HepG2 (cell line): Measurements from ENCODE around the gene DNTTIP2. TPM values are rescaled to one million over a fixed set of nuclear protein-coding genes. Genes with fewer than 3 reads are reported as not detected.

Experiments
- ATAC-seq: fragments of 200-7000 bp; cut with Tn5 transposase; 3 replicates; pipeline ENCODE4 v1.9.1; 2020; ENCODE audit warnings: mild to moderate bottlenecking, moderate library complexity
- BruUV-seq: library from RNA; stranded (reverse); fragments of 400-500 nt; replicated peaks from 2 replicates; lab custom pipeline; 2021; lab: Mats Ljungman, UMichigan
- CTCF ChIA-PET: fragments of 300-600 bp; formaldehyde crosslinking; extraction: SDS; loops from one replicate; lab custom pipeline; 2021; ENCODE audit warnings: low total read pairs, inconsistent platforms, low intra/inter-chr PET ratio; lab: Yijun Ruan, JAX
- POLR2A ChIA-PET: fragments of 350-600 bp; sonication (Branson Sonifier 250); formaldehyde crosslinking; loops from one replicate; lab custom pipeline; 2020; ENCODE audit warnings: antibody characterized with exemption, inconsistent platforms; lab: Yijun Ruan, JAX
- DNase-seq: peaks from one replicate; pipeline ENCODE4 v3.0.0-alpha.2; 2015; ENCODE audit warnings: low spot score
- FAIRE-seq: peaks from 3 replicates; lab custom pipeline; 2011; peaks lifted over from hg19 to GRCh38; lab: Jason Lieb, UNC
- H2AFZ ChIP-seq: one replicate; pipeline ENCODE4 v1.6.1; 2011; ENCODE audit warnings: low read length, inconsistent platforms
- H3K27ac ChIP-seq: fragments of 300-600 bp; 3 replicates; pipeline ENCODE4 v1.8.0; 2011; ENCODE audit warnings: mixed run types, mild to moderate bottlenecking, mixed read lengths, low read length, inconsistent platforms; ENCODE audit not compliant: insufficient read depth; ENCODE audit errors: extremely low read length
- H3K27me3 ChIP-seq, 2 experiments: fragments of 200-600 bp in 1 of 2; 2 replicates in 1 of 2; 3 replicates in 1 of 2; pipeline versions ENCODE4 v1.6.0 to v1.8.0; 2011; ENCODE audit warnings: low read length in 2 of 2, mild to moderate bottlenecking in 2 of 2, moderate library complexity in 2 of 2, inconsistent platforms in 1 of 2; ENCODE audit not compliant: insufficient read depth in 2 of 2, control insufficient read depth in 1 of 2
- H3K36me3 ChIP-seq, 2 experiments: fragments of 200-600 bp in 1 of 2; replicated peaks in 1 of 2; 2 replicates in 1 of 2; 3 replicates in 1 of 2; pipeline versions ENCODE4 v1.5.1 to v1.8.0; 2011; ENCODE audit warnings: low read length in 2 of 2, inconsistent platforms in 1 of 2; ENCODE audit not compliant: insufficient read depth in 2 of 2, control insufficient read depth in 1 of 2
- H3K4me1 ChIP-seq: 2 replicates; pipeline ENCODE4 v1.5.1; 2012; ENCODE audit warnings: low read length, inconsistent platforms; ENCODE audit not compliant: insufficient read depth
- H3K4me2 ChIP-seq: 2 replicates; pipeline ENCODE4 v1.6.0; 2011; ENCODE audit warnings: low read depth, low read length, inconsistent platforms
- H3K4me3 ChIP-seq, 3 experiments: fragments of 200-600 bp in 1 of 3; sonication (generic), shearing (Covaris generic) in 1 of 3; replicated peaks in 1 of 3; 2 replicates each; pipeline ENCODE4 v1.5.1; 2011 to 2016; ENCODE audit warnings: low read length in 3 of 3, inconsistent platforms in 2 of 3, low read depth in 2 of 3, mild to moderate bottlenecking in 2 of 3, control low read depth in 1 of 3, mixed read lengths in 1 of 3; ENCODE audit not compliant: insufficient read depth in 1 of 3
- H3K79me2 ChIP-seq: one replicate; pipeline ENCODE4 v1.6.1; 2011; ENCODE audit warnings: low read length, inconsistent platforms; ENCODE audit not compliant: insufficient read depth
- H3K9ac ChIP-seq: 2 replicates; pipeline ENCODE4 v1.6.0; 2011; ENCODE audit warnings: mild to moderate bottlenecking, low read depth, low read length, inconsistent platforms; ENCODE audit not compliant: insufficient read depth
- H3K9me3 ChIP-seq: 2 replicates; pipeline ENCODE4 v1.5.1; 2012; ENCODE audit warnings: mild to moderate bottlenecking, low read length
- H4K20me1 ChIP-seq: 2 replicates; pipeline ENCODE4 v1.6.0; 2011; ENCODE audit warnings: inconsistent platforms, mild to moderate bottlenecking, low read length, moderate library complexity; ENCODE audit not compliant: insufficient read depth
- FOXK1 ChIP-seq: sonication (generic); formaldehyde crosslinking; IDR thresholded peaks from 2 replicates; pipeline ENCODE4 v1.4.0; 2020; ENCODE audit warnings: low read depth, missing genetic modification reagents, borderline replicate concordance
- HNRNPL ChIP-seq: fragments of 200-400 bp; formaldehyde crosslinking; IDR thresholded peaks from 2 replicates; pipeline ENCODE4 v1.6.1; 2017; ENCODE audit warnings: mild to moderate bottlenecking, low read depth, low read length
- KAT8 ChIP-seq: IDR thresholded peaks from 2 replicates; pipeline ENCODE4 v1.6.1; 2016; ENCODE audit warnings: missing genetic modification reagents, missing compliant biosample characterization
- KIAA2018 ChIP-seq: sonication (generic); formaldehyde crosslinking; IDR thresholded peaks from 2 replicates; pipeline ENCODE4 v1.5.0; 2020; ENCODE audit warnings: mild to moderate bottlenecking, missing genetic modification reagents, borderline replicate concordance
- NRL ChIP-seq: sonication (generic); formaldehyde crosslinking; IDR thresholded peaks from 2 replicates; pipeline ENCODE4 v1.5.0; 2020; ENCODE audit warnings: missing genetic modification reagents, mild to moderate bottlenecking, moderate library complexity, borderline replicate concordance
- POLR2A ChIP-seq, 2 experiments: IDR thresholded peaks; 2 replicates each; pipeline ENCODE4 v1.6.1; 2011; ENCODE audit warnings: low read depth in 2 of 2, low read length in 2 of 2, mild to moderate bottlenecking in 1 of 2, moderate library complexity in 1 of 2; ENCODE audit not compliant: insufficient read depth in 1 of 2
- PREB ChIP-seq: sonication (generic); formaldehyde crosslinking; IDR thresholded peaks from 2 replicates; pipeline ENCODE4 v1.4.0; 2020; ENCODE audit warnings: missing genetic modification reagents
- RBM39 ChIP-seq: fragments of 200-400 bp; formaldehyde crosslinking; IDR thresholded peaks from one replicate; pipeline ENCODE4 v1.6.1; 2018; ENCODE audit warnings: antibody characterized with exemption, mild to moderate bottlenecking, low read depth, low read length; ENCODE audit not compliant: poor library complexity, severe bottlenecking
- SALL1 ChIP-seq: sonication (generic); formaldehyde crosslinking; IDR thresholded peaks from 2 replicates; pipeline ENCODE4 v1.8.0; 2022; ENCODE audit warnings: mild to moderate bottlenecking, missing genetic modification reagents
- SPEN ChIP-seq: sonication (generic); formaldehyde crosslinking; IDR thresholded peaks from 2 replicates; pipeline ENCODE4 v1.5.1; 2020; ENCODE audit warnings: low read depth, mild to moderate bottlenecking, missing genetic modification reagents
- ZNF124 ChIP-seq: sonication (generic); formaldehyde crosslinking; IDR thresholded peaks from 2 replicates; pipeline ENCODE4 v1.4.0; 2020; ENCODE audit warnings: missing genetic modification reagents
- ZNF7 ChIP-seq: IDR thresholded peaks from 2 replicates; pipeline ENCODE4 v1.6.1; 2016; ENCODE audit warnings: missing biosample characterization, missing genetic modification reagents
- ZNF777 ChIP-seq: sonication (generic); formaldehyde crosslinking; IDR thresholded peaks from 2 replicates; pipeline ENCODE4 v1.4.0; 2020; ENCODE audit warnings: missing genetic modification reagents
- ZNF883 ChIP-seq: sonication (generic); formaldehyde crosslinking; IDR thresholded peaks from 2 replicates; pipeline ENCODE4 v1.5.1; 2020; ENCODE audit warnings: mild to moderate bottlenecking, missing genetic modification reagents; ENCODE audit errors: not compliant biosample characterization
- WGBS: methylation state at CpG from one replicate; pipeline ENCODE4 v1.1.6; 2017; ENCODE audit warnings: low lambda C conversion rate; 5-methylcytosine and 5-hydroxymethylcytosine counted together
- in situ Hi-C: cut with HindIII; loops from 2 replicates; pipeline ENCODE4 v1.10.0; 2017; ENCODE audit warnings: low pct_unique_long_range_greater_than_20kb; ENCODE audit not compliant: extremely low pct_ligation_motif_present
- intact Hi-C: fragments of 100-400 bp; cut with micrococcal nuclease; formaldehyde crosslinking; loops from one replicate; pipeline ENCODE4 v1.10.0; 2022; ENCODE audit not compliant: unreplicated experiment
- polyA plus RNA-seq, 8 experiments: library from polyadenylated mRNA; depleted of rRNA in 3 of 8; stranded (reverse) in 7 of 8; unstranded in 1 of 8; fragments of >200 nt; fragmentation: Illumina TruSeq in 4 of 8; extraction: Trizol in 4 of 8; gene quantifications; 2 replicates each; pipeline versions ENCODE4 v1.2.1 to v1.2.3, GENCODE V29; 2011 to 2016; ENCODE audit warnings: low read depth in 4 of 8, missing spikeins in 1 of 8, mixed read lengths in 1 of 8; ENCODE audit not compliant: insufficient read depth in 1 of 8
- total RNA-seq, 5 experiments: library from RNA; depleted of rRNA; stranded (reverse); fragments of >200 nt; fragmentation: Illumina TruSeq; extraction: Trizol; gene quantifications; 2 replicates each; pipeline ENCODE4 v1.2.3, GENCODE V29; 2016; ENCODE audit warnings: low read depth in 1 of 5

Gene DNTTIP2
- total and polyA plus RNA-seq, 2 of the 13 experiments (the other 11 are each of a cell fraction or from before 2014, with no cell fraction given), result 11.4 to 63.3 TPM

- peaks cover 10% of the 10 kb centered on the region; the same call in 1 of the 2 replicates for H4K20me1 ChIP-seq
- no peak overlapping the region for H2AFZ ChIP-seq
- DNase-seq, result peak; percentile 43
- H3K36me3 ChIP-seq, result no peaks in the 10 kb centered on the region
- intact Hi-C loops, result loop anchor here (10.0 kb wide), 1 partner anchor 426 kb away; no protein-coding TSS in a partner anchor
- POLR2A ChIA-PET, result interaction anchor here (0.6 to 2.4 kb wide), 7 partner anchors 29 to 291 kb away, joined by 3 to 17 read pairs (median 3); partner anchors contain the start of gene DNTTIP2
- WGBS, result 4% methylated on average over 8 of the region's 49 CpGs
- H3K4me2 ChIP-seq, result peak overlapping the region; percentile 99
- H3K4me3 ChIP-seq, result peak overlapping the region; percentile 74 to 92 (median 86)
- in situ Hi-C loops, result no loop called here
- ATAC-seq, result peak; percentile 74
- no peaks in the 10 kb centered on the region; a peak in 1 of 5 replicates for H3K27me3 ChIP-seq
- H3K27ac ChIP-seq, result peak overlapping the region; percentile 83
- H3K79me2 ChIP-seq, result peaks cover 53% of the 10 kb centered on the region
- no TSS peak for BruUV-seq
- no peak for FAIRE-seq
- peaks cover 54% of the 10 kb centered on the region for H3K4me1 ChIP-seq
- H3K9me3 ChIP-seq, result no peaks in the 10 kb centered on the region
- CTCF ChIA-PET, result interaction anchor here (1.3 to 2.1 kb wide), 2 partner anchors 72 to 118 kb away, joined by 5 to 17 read pairs; no protein-coding TSS in a partner anchor
- H3K9ac ChIP-seq, result peak overlapping the region; percentile 82
- 0 out of 2 replicates have a peak, but pooled peaks have one; percentile 44 for TF ChIP-seq ZNF124
- TF ChIP-seq FOXK1, result no peak
- peak; percentile 8 to 35; a peak in 1 of 4 replicates for TF ChIP-seq POLR2A (IDR thresholded peaks at IDR 0.05; ENCODE audit: insufficient read depth in 1 of 2, low read depth in 2 of 2, low read length in 2 of 2)
- no peak for TF ChIP-seq ZNF7 (CRISPR knock-in tag)
- TF ChIP-seq ZNF883 (CRISPR knock-in tag), result no peak
- TF ChIP-seq KAT8 (CRISPR knock-in tag), result no peak
- peak; percentile 46; the same call in 1 of the 2 replicates for TF ChIP-seq NRL (CRISPR knock-in tag)
- 0 out of 2 replicates have a peak, but pooled peaks have one; percentile 34 for TF ChIP-seq SPEN
- TF ChIP-seq ZNF777 (CRISPR knock-in tag), result peak; percentile 65; the same call in 1 of the 2 replicates
- TF ChIP-seq RBM39, result peak; percentile 18
- peak; percentile 32 for TF ChIP-seq SALL1 (CRISPR knock-in tag)
- TF ChIP-seq KIAA2018 (CRISPR knock-in tag), result no peak
- TF ChIP-seq HNRNPL, result 0 out of 2 replicates have a peak, but pooled peaks have one; percentile 58
- TF ChIP-seq PREB (CRISPR knock-in tag), result no peak
Observed at GRCh38 chr1:93908394-93909145, 29.6 kb upstream of the DNTTIP2 start.
